GM19455 (cell line): ENCODE results near the gene TRRAP.
"Not testable (repeated sequence)": the region's sequence is repeated elsewhere in the genome, so short reads cannot be mapped to it uniquely, and the experiment has no call there.

ENCODE experiments used
- ATAC-seq: cut with Tn5 transposase; IDR thresholded peaks from one replicate; pipeline ENCODE4 v1.9.1; 2021; ENCODE audit not compliant: unreplicated experiment

Gene TRRAP

GRCh38 chr7:99027841-99028240 lies 149.5 kb downstream of the TRRAP start:
- ATAC-seq = no peak

- no peak for ATAC-seq
Observed at GRCh38 chr7:99028261-99028973, 150.1 kb downstream of the TRRAP start.

- ATAC-seq = no peak
Observed at GRCh38 chr7:99029466-99030435, 151.4 kb downstream of the TRRAP start.

GRCh38 chr7:99030457-99030856 lies 152.1 kb downstream of the TRRAP start:
- no peak for ATAC-seq

- no peak for ATAC-seq
Observed at GRCh38 chr7:99030951-99031350, 152.6 kb downstream of the TRRAP start.

GRCh38 chr7:99031496-99031895 lies 153.2 kb downstream of the TRRAP start:
- ATAC-seq = no peak

GRCh38 chr7:99032928-99033327 lies 154.6 kb downstream of the TRRAP start:
- no peak for ATAC-seq

GRCh38 chr7:99033765-99034164 lies 155.4 kb downstream of the TRRAP start:
- no peak for ATAC-seq

- ATAC-seq = no peak
Observed at GRCh38 chr7:99034932-99035722, 156.8 kb downstream of the TRRAP start.

- no peak for ATAC-seq
Observed at GRCh38 chr7:99035723-99036545, 157.6 kb downstream of the TRRAP start.

- no peak for ATAC-seq
Observed at GRCh38 chr7:99036546-99037111, 158.3 kb downstream of the TRRAP start.

GRCh38 chr7:99037327-99037940 lies 159.1 kb downstream of the TRRAP start:
- ATAC-seq = no peak

GRCh38 chr7:99038086-99038855 lies 159.9 kb downstream of the TRRAP start:
- no peak for ATAC-seq

- no peak for ATAC-seq
Observed at GRCh38 chr7:99039384-99039891, 161.1 kb downstream of the TRRAP start.

- no peak for ATAC-seq
Observed at GRCh38 chr7:99040104-99040958, 162.0 kb downstream of the TRRAP start.

- ATAC-seq = no peak
Observed at GRCh38 chr7:99041526-99041925, 163.2 kb downstream of the TRRAP start.

GRCh38 chr7:99042957-99043356 lies 164.6 kb downstream of the TRRAP start:
- no peak for ATAC-seq

- ATAC-seq = not testable (repeated sequence)
Observed at GRCh38 chr7:99044858-99045257, 166.5 kb downstream of the TRRAP start.
